ENCODE measurements around the gene GRAMD1A.
"Not testable (repeated sequence)": the region's sequence is repeated elsewhere in the genome, so short reads cannot be mapped to it uniquely, and the experiment has no call there.

The GRAMD1A gene

GRCh38 chr19:34979819-34980640 is 20.1 kb upstream of the GRAMD1A start:
- DNase-seq = no peak

GRCh38 chr19:34982275-34982674 is 17.8 kb upstream of the GRAMD1A start:
- no peak for DNase-seq

- DNase-seq = no peak
These were observed 16.3 kb upstream of the GRAMD1A start for GRCh38 chr19:34983786-34984185.

- no peak for DNase-seq
These were observed 15.8 kb upstream of the GRAMD1A start for GRCh38 chr19:34984287-34984686.

GRCh38 chr19:34985249-34986022 is 14.7 kb upstream of the GRAMD1A start:
- no peak for DNase-seq

- no peak for DNase-seq
These were observed 12.0 kb upstream of the GRAMD1A start for GRCh38 chr19:34988119-34988518.

- DNase-seq = no peak
These were observed 10.8 kb upstream of the GRAMD1A start for GRCh38 chr19:34989298-34989697.

- DNase-seq = no peak
These were observed 9.4 kb upstream of the GRAMD1A start for GRCh38 chr19:34990578-34991192.

GRCh38 chr19:34991542-34992333 is 8.4 kb upstream of the GRAMD1A start:
- no peak for DNase-seq

GRCh38 chr19:34992582-34992981 is 7.5 kb upstream of the GRAMD1A start:
- not testable (repeated sequence) for DNase-seq

GRCh38 chr19:34994286-34994642 is 5.9 kb upstream of the GRAMD1A start:
- no peak for DNase-seq

GRCh38 chr19:34994643-34995541 is 5.2 kb upstream of the GRAMD1A start:
- no peak for DNase-seq

- DNase-seq = no peak
These were observed 4.6 kb upstream of the GRAMD1A start for GRCh38 chr19:34995551-34995950.

- DNase-seq = no peak
These were observed 3.0 kb upstream of the GRAMD1A start for GRCh38 chr19:34997071-34997617.

- not testable (repeated sequence) for DNase-seq
These were observed 1.9 kb upstream of the GRAMD1A start for GRCh38 chr19:34998224-34998623.

GRCh38 chr19:34998777-34999497 is 1.2 kb upstream of the GRAMD1A start:
- no peak for DNase-seq

GRCh38 chr19:35000338-35000646 is 169 bp downstream of the GRAMD1A start:
- DNase-seq = no peak

GRCh38 chr19:35000647-35001501 is 751 bp downstream of the GRAMD1A start:
- DNase-seq = no peak

GRCh38 chr19:35002037-35002535 is 2.0 kb downstream of the GRAMD1A start:
- DNase-seq = no peak
